COR-L47 (cell line): ENCODE data around the gene FAM219A.

Experiments used
- DNase-seq: peaks from one replicate; lab custom pipeline; 2025; lab: John Stamatoyannopoulos, UW

Gene FAM219A

GRCh38 chr9:34400686-34401602 lies 57.4 kb downstream of the FAM219A start:
- DNase-seq, result no peak

- no peak for DNase-seq
These were observed 58.1 kb downstream of the FAM219A start for GRCh38 chr9:34400275-34400674.

- no peak for DNase-seq
These were observed 58.6 kb downstream of the FAM219A start for GRCh38 chr9:34399729-34400128.

- DNase-seq, result no peak
These were observed 59.5 kb downstream of the FAM219A start for GRCh38 chr9:34398875-34399274.

- no peak for DNase-seq
These were observed 61.8 kb downstream of the FAM219A start for GRCh38 chr9:34396276-34397214.

- no peak for DNase-seq
These were observed 65.9 kb downstream of the FAM219A start for GRCh38 chr9:34392511-34392910.

- no peak for DNase-seq
These were observed 71.1 kb downstream of the FAM219A start for GRCh38 chr9:34387239-34387638.

GRCh38 chr9:34386656-34387055 lies 71.7 kb downstream of the FAM219A start:
- no peak for DNase-seq

- DNase-seq, result no peak
These were observed 72.7 kb downstream of the FAM219A start for GRCh38 chr9:34385561-34386230.

GRCh38 chr9:34384368-34385165 lies 73.8 kb downstream of the FAM219A start:
- DNase-seq, result no peak

GRCh38 chr9:34383904-34384303 lies 74.5 kb downstream of the FAM219A start:
- DNase-seq, result no peak

- DNase-seq, result no peak
These were observed 75.5 kb downstream of the FAM219A start for GRCh38 chr9:34382879-34383278.

- DNase-seq, result no peak
These were observed 76.3 kb downstream of the FAM219A start for GRCh38 chr9:34382054-34382453.

GRCh38 chr9:34381323-34381722 lies 77.0 kb downstream of the FAM219A start:
- peak; percentile 20 for DNase-seq

- peak; percentile 43 for DNase-seq
These were observed 77.7 kb downstream of the FAM219A start for GRCh38 chr9:34380511-34381315.

GRCh38 chr9:34380034-34380510 lies 78.3 kb downstream of the FAM219A start:
- DNase-seq, result no peak

GRCh38 chr9:34379334-34380033 lies 78.9 kb downstream of the FAM219A start:
- peak; percentile 38 for DNase-seq

GRCh38 chr9:34378376-34379060 lies 79.9 kb downstream of the FAM219A start:
- DNase-seq, result no peak

GRCh38 chr9:34377404-34377746 lies 81.0 kb downstream of the FAM219A start:
- DNase-seq, result peak; percentile 5
